Measurements from ENCODE around the gene ADAMTS9.

Gene ADAMTS9

GRCh38 chr3:64484289-64484992 lies 203.4 kb downstream of the ADAMTS9 start:
- DNase-seq: peak; percentile 76

- no peak for DNase-seq
Measured at GRCh38 chr3:64483467-64483866, 204.3 kb downstream of the ADAMTS9 start.

GRCh38 chr3:64475037-64475436 lies 212.8 kb downstream of the ADAMTS9 start:
- no peak for DNase-seq

- DNase-seq: no peak
Measured at GRCh38 chr3:64473466-64473865, 214.3 kb downstream of the ADAMTS9 start.

GRCh38 chr3:64470436-64470835 lies 217.4 kb downstream of the ADAMTS9 start:
- no peak for DNase-seq

- no peak for DNase-seq
Measured at GRCh38 chr3:64467255-64467944, 220.4 kb downstream of the ADAMTS9 start.
